DMS79 (cell line): ENCODE data around the gene EEF1G.
"Not testable (repeated sequence)": the region's sequence is repeated elsewhere in the genome, so short reads cannot be mapped to it uniquely, and the experiment has no call there.

Experiments used
- DNase-seq: peaks from one replicate; lab custom pipeline; 2025; lab: John Stamatoyannopoulos, UW

EEF1G gene

GRCh38 chr11:62603072-62603408, 29.3 kb upstream of the EEF1G start:
- peak; percentile 21 for DNase-seq

- DNase-seq = peak; percentile 68
Observed at GRCh38 chr11:62602141-62603071, 28.7 kb upstream of the EEF1G start.

GRCh38 chr11:62601372-62602140, 27.9 kb upstream of the EEF1G start, which contains the start of gene MTA2:
Gene MTA2 (minus strand): TSS chr11:62601865. CDS start chr11:62601450, 415 bp downstream.
- DNase-seq = peak; percentile 94

GRCh38 chr11:62601122-62601371, 27.4 kb upstream of the EEF1G start:
- no peak for DNase-seq

DNA sequence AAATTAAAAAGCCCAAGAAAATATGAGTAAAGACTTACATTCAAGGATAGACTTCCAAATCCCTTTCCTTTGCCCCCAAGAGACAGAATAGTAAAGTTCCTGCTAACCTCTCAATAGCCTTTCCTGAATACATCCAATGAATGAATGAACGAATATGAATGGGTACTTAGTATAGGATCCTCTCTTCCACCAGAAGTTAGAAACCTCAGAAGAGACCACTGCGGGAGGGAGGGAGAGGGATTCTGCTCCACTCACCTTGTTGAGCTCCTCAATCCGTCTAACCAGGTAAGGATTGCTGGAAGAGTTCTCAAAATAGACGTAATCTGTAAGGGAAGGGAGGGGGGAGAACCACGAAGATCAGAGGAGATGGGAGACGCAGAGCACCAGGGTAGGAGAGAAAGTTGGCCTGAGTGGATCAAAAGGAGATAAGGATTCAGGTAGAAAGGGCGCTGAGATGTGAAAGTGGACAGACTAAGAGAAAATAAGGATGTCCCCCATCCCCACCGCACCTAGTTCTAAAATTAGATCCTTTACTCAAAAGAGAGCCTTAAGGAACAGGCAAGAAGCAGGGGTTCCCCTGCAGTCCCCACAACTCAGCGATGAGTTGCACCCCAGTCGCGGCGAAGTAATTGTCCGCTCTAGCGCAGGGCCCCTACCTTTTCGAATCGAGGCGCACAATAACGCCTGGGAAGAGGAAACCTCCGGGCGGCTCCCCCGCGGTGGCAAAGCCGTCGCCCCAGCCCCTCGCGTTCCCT, 26.9 kb upstream of the EEF1G start:
- DNase-seq = no peak

DNA sequence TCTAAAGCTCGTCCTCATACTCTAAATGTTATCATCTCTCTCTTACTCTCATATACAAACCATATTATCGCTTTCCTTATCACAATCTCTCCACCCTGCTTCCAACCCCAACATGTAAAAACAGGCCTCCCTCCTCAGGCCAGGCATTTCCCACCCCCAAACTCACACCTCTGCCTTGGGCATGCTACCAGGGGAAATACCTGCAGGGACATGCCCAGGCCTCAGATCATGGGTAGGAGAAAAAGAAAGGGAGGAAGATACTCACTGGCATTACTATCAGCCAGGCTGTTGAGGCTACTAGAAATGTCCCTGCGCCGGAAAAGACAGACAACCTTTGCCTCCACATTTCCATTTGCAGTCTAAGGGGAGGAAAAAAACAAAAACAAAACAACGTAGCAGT, 26.2 kb upstream of the EEF1G start:
- no peak for DNase-seq

DNA sequence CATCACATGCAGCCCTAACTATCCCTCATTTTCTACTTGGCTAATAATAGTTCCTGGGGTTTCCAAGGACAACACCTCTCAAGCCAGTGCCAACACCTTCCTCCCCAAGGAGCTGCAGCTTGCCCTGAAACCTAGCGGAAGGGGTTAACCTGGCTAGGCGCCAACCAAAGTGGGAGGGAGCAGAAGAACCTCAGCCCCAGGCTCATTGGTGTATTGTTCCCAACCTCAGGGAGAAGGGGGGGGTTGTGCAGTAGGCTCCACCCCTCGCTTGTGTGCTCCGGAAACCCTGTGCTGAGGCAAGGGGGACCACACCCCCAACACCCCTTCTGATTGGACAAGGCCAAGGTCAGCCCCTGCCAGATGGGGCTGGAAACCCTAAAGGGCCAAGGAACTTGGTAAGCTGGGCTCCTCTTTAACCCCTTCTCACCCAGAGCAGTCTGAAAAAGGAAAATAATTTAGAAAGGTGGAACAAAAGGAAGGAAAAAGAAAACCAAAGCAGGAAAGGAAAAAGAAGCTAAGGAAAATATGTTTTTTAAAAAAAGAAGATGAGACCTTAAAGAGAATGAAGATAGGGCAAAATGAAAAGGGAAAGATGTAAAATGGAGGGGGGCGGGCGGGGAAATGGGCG, 25.5 kb upstream of the EEF1G start:
- DNase-seq = peak; percentile 88

GRCh38 chr11:62595124-62595523, 21.4 kb upstream of the EEF1G start:
- no peak for DNase-seq

DNA sequence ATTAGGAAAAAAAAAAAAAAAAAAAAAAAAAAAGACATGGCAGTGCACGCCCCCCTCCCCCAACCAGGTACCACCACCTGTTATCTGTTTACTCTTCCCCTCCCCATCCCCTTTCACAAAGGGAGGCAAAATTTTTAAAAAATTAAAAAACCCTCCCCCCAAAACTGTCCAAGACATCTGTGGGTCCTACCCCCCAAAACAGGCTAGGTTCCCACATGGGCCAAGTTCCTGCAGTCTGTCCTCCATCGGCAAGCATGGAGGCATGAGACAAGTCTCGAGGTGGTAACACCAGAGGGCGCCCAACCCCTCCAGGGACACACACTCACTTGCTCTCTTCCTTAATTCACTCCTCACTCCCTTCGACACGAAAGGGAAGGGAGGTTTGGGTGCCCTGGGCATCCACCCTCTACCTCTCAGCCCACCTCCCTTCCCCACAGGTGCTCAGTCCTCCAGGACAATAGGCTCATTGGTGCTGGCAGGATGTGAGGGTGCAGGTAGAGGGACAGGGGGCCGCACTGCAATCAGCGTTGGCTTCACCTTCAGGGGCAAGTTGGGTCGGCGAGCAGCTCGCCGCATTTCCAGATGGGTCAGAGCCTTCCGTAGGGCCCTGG, 19.8 kb upstream of the EEF1G start:
- peak; percentile 3 for DNase-seq

DNA sequence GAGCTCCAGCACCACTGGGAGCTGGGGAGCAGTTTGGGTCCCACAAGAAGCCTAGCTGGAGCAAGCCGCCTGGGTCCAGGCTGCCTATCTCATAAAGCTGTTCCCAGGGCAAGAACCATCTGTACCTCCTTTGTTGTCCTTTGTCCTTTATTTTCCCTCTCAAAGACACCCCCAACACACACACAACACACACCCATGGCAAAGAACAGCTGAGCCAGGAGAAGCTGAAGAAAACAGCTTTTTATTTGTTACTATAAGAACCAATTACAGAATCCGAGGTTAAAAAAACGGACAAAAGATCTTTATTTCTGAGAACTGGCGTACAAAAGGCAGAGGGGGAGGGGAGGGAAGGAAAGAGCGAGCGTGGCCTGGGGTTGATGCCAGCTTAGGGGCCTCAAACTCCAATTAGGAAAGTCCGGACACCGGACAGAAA, 19.3 kb upstream of the EEF1G start:
- no peak for DNase-seq

DNA sequence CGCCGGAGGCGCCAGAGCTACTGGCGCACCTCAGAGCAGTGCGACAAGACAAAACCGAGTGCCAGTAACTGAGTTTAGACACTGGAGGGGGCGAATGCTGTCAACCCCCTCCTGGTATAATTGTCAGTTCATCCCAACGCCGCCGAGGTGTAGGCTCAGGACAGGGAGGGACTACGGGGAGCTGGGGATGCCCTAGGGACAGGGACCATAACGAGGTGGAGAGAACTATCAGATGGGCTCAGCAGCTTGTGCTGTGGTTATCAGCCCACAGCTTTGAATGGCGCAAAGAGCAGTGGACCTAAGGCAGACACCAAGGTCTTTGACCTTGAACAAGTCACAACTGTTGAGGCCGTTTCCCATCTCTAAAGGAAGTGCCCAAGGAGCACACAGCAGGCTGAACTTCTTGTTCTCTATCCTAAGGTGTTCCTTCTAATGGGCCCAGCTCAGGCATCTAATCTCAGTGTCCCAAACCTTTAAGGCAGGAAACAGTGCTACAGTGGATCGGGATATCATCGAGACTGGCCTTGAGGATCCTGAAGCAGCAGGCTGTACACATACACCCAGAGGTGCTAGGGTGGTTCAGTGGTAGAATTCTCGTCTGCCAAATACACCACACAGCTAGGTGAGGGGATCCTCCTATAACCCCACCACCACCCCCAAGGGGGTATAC, 18.6 kb upstream of the EEF1G start:
- DNase-seq = no peak

- DNase-seq = peak; percentile 99
Observed at GRCh38 chr11:62591448-62592145, 17.9 kb upstream of the EEF1G start, which contains the start of gene TUT1. Gene TUT1 (minus strand): TSS chr11:62591523. CDS start chr11:62591485, 38 bp downstream.

- no peak for DNase-seq
Observed at GRCh38 chr11:62588966-62589637, 15.4 kb upstream of the EEF1G start.

- not testable (repeated sequence) for DNase-seq
Observed at GRCh38 chr11:62585356-62585755, 11.7 kb upstream of the EEF1G start.

GRCh38 chr11:62581735-62582134, 8.0 kb upstream of the EEF1G start:
- DNase-seq = not testable (repeated sequence)

- no peak for DNase-seq
Observed at GRCh38 chr11:62580959-62581715, 7.4 kb upstream of the EEF1G start.

DNA sequence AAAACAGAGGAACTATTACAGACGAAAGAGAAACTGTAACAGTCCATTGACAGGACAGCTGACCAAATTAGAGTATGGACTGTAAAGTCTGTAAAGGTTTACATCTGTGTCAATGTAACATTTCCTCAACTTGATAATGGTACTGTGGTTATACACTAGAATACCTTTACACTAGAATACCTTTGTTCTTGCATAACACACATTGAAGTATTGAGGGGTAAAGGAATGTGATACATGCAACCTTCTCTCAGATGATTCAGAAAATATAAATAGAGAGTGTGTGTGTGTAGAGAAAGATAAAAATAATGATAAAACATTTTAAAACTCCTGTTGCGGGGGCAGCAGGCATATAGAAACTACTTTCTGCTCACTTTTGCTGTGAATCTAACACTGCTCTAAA, 5.6 kb upstream of the EEF1G start:
- no peak for DNase-seq

- no peak for DNase-seq
Observed at GRCh38 chr11:62578541-62578940, 4.8 kb upstream of the EEF1G start.
